Posterior vena cava (tissue), 2 donors: Measurements from ENCODE around the gene CCL25. TPM values are rescaled to one million over a fixed set of nuclear protein-coding genes. Genes with fewer than 3 reads are reported as not detected.

Experiments
- DNase-seq: peaks from one replicate; pipeline ENCODE4 v3.0.0-alpha.2; 2020; ENCODE audit warnings: low spot score
- intact Hi-C, 2 donors: fragments of 100-400 bp; cut with DNase I; formaldehyde crosslinking; loops; one replicate each; pipeline versions ENCODE4 v1.14.1 to v1.14.2; 2022 to 2023
- total RNA-seq, 2 donors: library from RNA; stranded (reverse); fragmentation: NEBNext Ultra II Directional; extraction: Animal tissue kit (Norgen Biotek cat#: 25700); gene quantifications; one replicate each; pipeline ENCODE4 v1.2.1, GENCODE V29; 2021
- donor health status: DM: yes; HTN: yes; CAD: no.
- donor health status: DM: yes; HTN: yes; CAD: no.

Gene CCL25
- total RNA-seq, 2 donors from 2014 or later, result not detected

DNA sequence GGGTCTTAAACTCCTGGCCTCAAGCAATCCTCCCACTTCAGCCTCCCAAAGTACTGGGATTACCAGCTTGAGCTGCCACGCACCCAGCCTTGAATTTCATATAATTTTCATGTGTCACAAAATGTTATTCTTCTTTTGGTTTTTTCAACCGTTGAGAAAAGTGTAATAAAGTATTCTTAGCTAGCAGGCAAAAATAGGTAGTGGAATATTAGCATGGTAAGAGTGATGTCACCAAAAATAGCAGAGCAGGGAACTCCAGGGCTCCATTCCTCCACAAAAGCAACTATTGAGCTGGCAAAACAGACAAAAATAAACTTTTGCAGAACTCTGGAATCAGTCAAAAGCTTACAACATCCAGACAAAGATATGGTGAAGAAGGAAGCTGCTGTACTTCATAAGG is 52.9 kb downstream of the CCL25 start:
- no peak for DNase-seq
- intact Hi-C loops, result no loop called here

DNA sequence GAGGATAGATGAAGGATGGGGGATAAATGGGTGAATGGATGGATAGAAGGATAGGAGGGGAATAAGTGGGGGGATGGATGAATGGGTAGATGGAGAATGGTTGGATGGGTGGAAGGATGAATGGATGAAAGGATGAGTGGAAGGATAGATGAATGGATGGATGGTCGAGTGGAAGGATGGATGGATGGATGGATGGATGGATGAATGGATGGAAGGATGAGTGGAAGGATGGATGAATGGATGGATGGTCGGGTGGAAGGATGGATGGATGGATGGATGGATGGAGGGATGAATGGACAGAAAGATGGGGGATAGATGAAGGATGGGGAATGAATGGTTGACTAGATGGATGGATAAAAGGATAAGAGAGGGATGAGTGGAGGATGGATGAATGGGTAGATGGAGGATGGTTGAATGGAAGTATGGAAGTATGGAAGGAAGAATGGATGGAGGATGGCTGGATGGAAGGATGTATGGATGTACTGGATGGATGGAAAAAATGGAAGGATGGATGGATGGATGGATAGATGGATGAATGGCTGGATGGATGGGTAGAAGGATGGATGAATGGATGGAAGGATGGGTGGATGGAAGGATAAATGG is 54.8 kb downstream of the CCL25 start:
- no peak for DNase-seq
- intact Hi-C loops, result no loop called here

DNA sequence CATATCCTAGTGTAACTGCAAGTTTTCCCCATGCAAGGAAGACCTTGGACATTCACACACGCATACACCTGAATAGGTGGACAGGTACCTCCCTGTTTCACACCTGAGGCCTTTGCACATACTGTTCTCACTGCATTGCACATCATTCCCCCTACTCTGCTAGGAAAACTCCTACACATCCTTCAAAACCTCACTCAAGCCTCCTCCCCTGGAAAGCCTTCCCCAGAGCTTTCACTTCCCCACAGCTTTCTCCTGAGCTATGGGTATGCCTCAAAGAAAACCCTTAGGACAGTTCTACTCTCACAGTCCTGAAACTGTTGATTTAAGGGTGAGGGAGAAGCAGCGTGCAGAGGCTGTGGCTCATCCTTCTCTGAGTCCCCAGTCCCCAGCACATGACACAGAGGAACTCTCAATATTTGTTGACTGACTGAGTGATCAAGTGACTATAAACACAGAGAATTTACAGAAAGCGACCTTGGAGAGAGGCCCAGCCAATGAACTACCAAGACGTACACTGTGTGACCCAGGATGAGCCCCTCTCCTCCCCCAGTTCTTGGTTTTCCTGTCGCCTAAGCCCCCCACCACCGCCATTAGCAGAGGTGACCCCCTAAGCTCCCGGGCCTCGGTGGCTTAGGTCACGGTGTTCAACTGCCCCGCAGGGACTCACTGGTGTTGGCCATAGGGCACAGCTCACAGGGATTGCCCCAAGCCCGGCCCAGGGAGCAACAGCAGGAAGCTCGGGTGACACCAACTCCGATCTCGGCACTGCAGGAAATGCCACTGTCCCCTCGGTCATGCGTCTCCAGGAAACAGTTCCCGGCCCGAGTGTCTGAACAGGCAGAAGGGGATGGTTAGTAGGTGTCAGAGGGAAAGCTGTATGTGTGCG is 56.2 kb downstream of the CCL25 start:
- intact Hi-C loops, result loop anchor here in 1 of 2 donors (1.0 kb wide), 1 partner anchor 71 kb away; no protein-coding TSS in a partner anchor

DNA sequence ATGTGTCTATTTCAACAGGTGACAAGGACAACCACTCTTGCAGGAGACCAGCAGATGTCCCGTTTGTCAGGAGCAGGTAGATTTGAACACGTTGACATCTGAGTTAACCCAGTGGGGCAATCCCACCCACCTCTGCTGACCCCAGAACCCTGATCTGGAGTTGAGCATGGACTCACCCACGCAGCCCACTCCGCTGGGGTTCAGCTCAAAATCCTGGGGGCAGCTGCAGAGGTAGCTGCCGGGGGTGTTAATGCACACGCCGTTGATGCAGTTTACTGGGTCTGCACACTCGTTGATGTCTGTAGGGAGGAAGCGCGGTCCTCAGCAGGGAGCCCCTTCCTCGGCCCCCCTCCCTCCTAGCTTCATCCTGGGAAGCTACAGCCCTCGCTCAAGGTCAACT is 56.9 kb downstream of the CCL25 start:
- intact Hi-C loops, result no loop called here
- DNase-seq, result peak; percentile 26

More for the DNA sequence above, 56.2 kb downstream of the CCL25 start:
- DNase-seq, result peak; percentile 58

DNA sequence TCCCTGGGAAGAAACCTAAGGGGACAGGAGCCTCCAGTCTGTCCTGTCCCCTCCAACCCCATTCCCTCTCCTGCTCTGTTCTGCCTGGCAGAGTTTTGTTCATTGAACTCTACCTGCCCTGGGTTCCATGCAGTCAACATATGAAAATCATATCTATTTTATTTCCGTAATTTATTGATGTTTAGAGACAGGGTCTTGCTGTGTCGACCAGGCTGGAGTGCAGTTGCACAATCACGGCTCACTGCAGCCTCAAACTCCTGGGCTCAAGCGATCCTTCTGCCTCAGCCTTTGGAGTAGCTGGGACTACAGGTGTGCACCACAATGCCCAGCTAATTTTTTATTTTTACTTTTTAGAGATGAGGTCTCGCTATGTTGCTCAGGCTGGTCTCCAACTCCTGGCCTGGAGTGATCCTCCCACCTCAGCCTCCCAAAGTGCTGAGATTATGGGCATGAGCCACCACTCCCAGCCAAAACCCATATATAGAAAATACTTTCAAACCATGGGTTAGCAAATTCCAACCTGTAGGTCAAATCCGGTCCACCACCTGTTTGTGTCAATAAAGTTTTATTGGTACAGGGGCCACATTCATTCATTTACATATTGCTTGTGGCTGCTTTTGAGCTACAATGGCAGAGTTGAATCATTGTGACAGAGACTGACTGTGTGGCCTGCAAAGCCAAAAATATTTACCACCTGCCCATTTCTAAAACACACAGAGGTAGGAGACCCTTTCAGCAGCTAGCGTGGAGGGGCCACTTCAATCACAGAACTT is 57.5 kb downstream of the CCL25 start:
- DNase-seq, result peak; percentile 5
- intact Hi-C loops, result no loop called here

DNA sequence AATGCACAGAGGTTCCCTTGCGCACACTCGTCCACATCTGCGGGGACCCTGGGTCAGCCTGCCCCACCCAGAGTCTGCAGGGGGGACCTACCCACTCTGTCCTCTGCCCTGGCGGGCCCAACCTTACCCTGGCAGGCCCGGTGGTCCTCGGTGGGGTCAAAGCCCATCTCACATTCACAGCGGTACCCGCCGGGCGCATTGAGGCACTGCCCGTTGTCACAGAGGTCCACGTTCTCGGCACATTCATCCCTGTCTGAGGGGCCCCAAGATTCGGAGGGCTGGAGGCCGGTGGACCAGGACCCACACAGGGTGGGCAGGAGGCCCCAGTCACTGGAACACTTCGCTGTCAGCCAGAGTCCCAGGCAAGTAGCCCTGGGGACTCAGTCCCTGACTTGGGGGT is 58.4 kb downstream of the CCL25 start:
- intact Hi-C loops, result no loop called here

DNA sequence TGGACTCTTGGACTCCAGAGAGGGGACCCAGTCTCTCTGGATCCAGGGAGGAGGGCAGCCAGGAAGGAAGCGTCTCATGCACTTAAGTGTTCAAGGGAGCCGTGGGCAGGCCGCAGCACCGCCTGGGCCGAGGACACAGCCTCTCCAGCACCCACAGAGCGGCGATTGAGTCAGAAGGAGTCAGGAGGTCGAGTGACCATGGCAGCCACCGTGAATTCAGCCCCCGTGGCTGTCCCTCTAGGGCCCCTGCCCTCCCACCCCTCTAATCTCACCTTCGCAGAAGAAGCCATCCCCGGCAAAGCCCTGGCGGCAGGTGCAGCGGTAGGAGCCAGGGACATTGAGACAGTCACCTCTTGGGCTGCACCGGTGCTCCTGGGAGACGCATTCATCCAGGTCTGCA is 58.8 kb downstream of the CCL25 start:
- DNase-seq, result peak; percentile 66
- intact Hi-C loops, result no loop called here

More for the DNA sequence above, 58.4 kb downstream of the CCL25 start:
- peak; percentile 66 for DNase-seq

Other genes starting within 250 kb of the CCL25 start
- 10 to 100 TPM; 14.9 to 16.0 TPM for gene EVI5L, start 222.5 kb upstream of the CCL25 start, total RNA-seq
- under 1 TPM; 0.09 to 0.14 TPM for gene PRR36, start 178.4 kb upstream of the CCL25 start, total RNA-seq
- not detected for gene LRRC8E, start 164.2 kb upstream of the CCL25 start, total RNA-seq
- gene MAP2K7, start 148.9 kb upstream of the CCL25 start, total RNA-seq, result 10 to 100 TPM; 22.2 to 26.6 TPM
- gene TGFBR3L, start 137.9 kb upstream of the CCL25 start, total RNA-seq, result 1 to 10 TPM; 1.5 to 4.4 TPM
- 10 to 100 TPM; 25.4 to 28.7 TPM for gene SNAPC2, start 132.4 kb upstream of the CCL25 start, total RNA-seq
- 10 to 100 TPM in 1 of 2 donors, 1 to 10 TPM in 1; 5.9 to 11.7 TPM for gene CTXN1, start 126.6 kb upstream of the CCL25 start, total RNA-seq
- 10 to 100 TPM; 37.2 to 47.8 TPM for gene TIMM44, start 109.1 kb upstream of the CCL25 start, total RNA-seq
- 10 to 100 TPM; 49.9 to 50.7 TPM for gene ELAVL1, start 47.1 kb upstream of the CCL25 start, total RNA-seq
- gene FBN3, start 96.8 kb downstream of the CCL25 start, total RNA-seq, result not detected
- 10 to 100 TPM; 23.2 to 28.8 TPM for gene CERS4, start 156.6 kb downstream of the CCL25 start, total RNA-seq